Activated CD8-positive, alpha-beta memory T cell treated with anti-CD3 and anti-CD28 coated beads for 48 hours (primary cell): Measurements from ENCODE around the gene REV3L.

Experiments
- DNase-seq, 3 experiments: peaks; one replicate each; pipeline ENCODE4 v3.0.0-alpha.2; 2020; ENCODE audit warnings: low read depth in 2 of 3, low spot score in 2 of 3

REV3L gene

GRCh38 chr6:111427341-111428116 lies 55.5 kb downstream of the REV3L start:
- peak in 1 of 3 experiments; percentile 4 for DNase-seq

GRCh38 chr6:111423960-111424846 lies 58.8 kb downstream of the REV3L start:
- no peak for DNase-seq

- DNase-seq: no peak
Observed at GRCh38 chr6:111423055-111423633, 59.9 kb downstream of the REV3L start.

GRCh38 chr6:111418971-111419693 lies 63.9 kb downstream of the REV3L start:
- DNase-seq: no peak

- no peak for DNase-seq
Observed at GRCh38 chr6:111417946-111418345, 65.1 kb downstream of the REV3L start.

GRCh38 chr6:111417181-111417585 lies 65.8 kb downstream of the REV3L start:
- no peak for DNase-seq

GRCh38 chr6:111416529-111416928 lies 66.5 kb downstream of the REV3L start:
- no peak for DNase-seq

GRCh38 chr6:111414373-111414772 lies 68.6 kb downstream of the REV3L start:
- no peak for DNase-seq

GRCh38 chr6:111411978-111412566 lies 70.9 kb downstream of the REV3L start:
- DNase-seq: no peak

- no peak for DNase-seq
Observed at GRCh38 chr6:111411046-111411445, 72.0 kb downstream of the REV3L start.

GRCh38 chr6:111410371-111410770 lies 72.6 kb downstream of the REV3L start:
- DNase-seq: no peak

GRCh38 chr6:111409430-111409829 lies 73.6 kb downstream of the REV3L start:
- no peak for DNase-seq

- no peak for DNase-seq
Observed at GRCh38 chr6:111407686-111408085, 75.3 kb downstream of the REV3L start.

- no peak for DNase-seq
Observed at GRCh38 chr6:111406200-111406721, 76.8 kb downstream of the REV3L start.

GRCh38 chr6:111403388-111403787 lies 79.6 kb downstream of the REV3L start:
- no peak for DNase-seq

- DNase-seq: no peak
Observed at GRCh38 chr6:111399626-111400025, 83.4 kb downstream of the REV3L start.

- DNase-seq: no peak
Observed at GRCh38 chr6:111388681-111389080, 94.3 kb downstream of the REV3L start.

GRCh38 chr6:111382476-111383294 lies 100.3 kb downstream of the REV3L start:
- DNase-seq: no peak

GRCh38 chr6:111381728-111382127 lies 101.3 kb downstream of the REV3L start:
- no peak for DNase-seq

- DNase-seq: no peak
Observed at GRCh38 chr6:111381123-111381522, 101.9 kb downstream of the REV3L start.
